ENCODE results near the gene CHPF2.

CHPF2 gene

GRCh38 chr7:151208253-151208862, 23.9 kb upstream of the CHPF2 start:
- no peak overlapping the region for H3K9ac ChIP-seq (ENCODE audit: low read depth, low read length)
- H3K4me1 ChIP-seq (ENCODE audit: control insufficient read depth, insufficient read depth, low read length): peaks cover 7% of the 10 kb centered on the region
- H3K36me3 ChIP-seq (ENCODE audit: control insufficient read depth, insufficient read depth, low read length): peaks cover 7% of the 10 kb centered on the region
- H3K27me3 ChIP-seq (ENCODE audit: control insufficient read depth, insufficient read depth, low read length): peaks cover 4% of the 10 kb centered on the region
- H3K4me3 ChIP-seq (ENCODE audit: low read depth, low read length): no peak overlapping the region
- H3K9me3 ChIP-seq (ENCODE audit: control insufficient read depth, insufficient read depth, low read length): no peaks in the 10 kb centered on the region

- H3K9me3 ChIP-seq (ENCODE audit: control insufficient read depth, insufficient read depth, low read length): no peaks in the 10 kb centered on the region
- H3K27me3 ChIP-seq (ENCODE audit: control insufficient read depth, insufficient read depth, low read length): peaks cover 2% of the 10 kb centered on the region
- H3K4me1 ChIP-seq (ENCODE audit: control insufficient read depth, insufficient read depth, low read length): peaks cover 7% of the 10 kb centered on the region
- H3K9ac ChIP-seq (ENCODE audit: low read depth, low read length): no peak overlapping the region
- H3K4me3 ChIP-seq (ENCODE audit: low read depth, low read length): no peak overlapping the region
- H3K36me3 ChIP-seq (ENCODE audit: control insufficient read depth, insufficient read depth, low read length): peaks cover 16% of the 10 kb centered on the region
Measured at GRCh38 chr7:151209588-151209987, 22.7 kb upstream of the CHPF2 start.

- Histone ChIP-seq H3K36me3 (ENCODE audit: control insufficient read depth, insufficient read depth, low read length) (peaks cover 23% of the 10 kb centered on the region), H3K4me1 (ENCODE audit: control insufficient read depth, insufficient read depth, low read length) (peaks cover 7% of the 10 kb centered on the region), H3K9ac (ENCODE audit: low read depth, low read length) (no peak within 1 kb of the TSS), H3K9me3 (ENCODE audit: control insufficient read depth, insufficient read depth, low read length) (no peaks in the 10 kb centered on the region), H3K4me3 (ENCODE audit: low read depth, low read length) (no peak within 1 kb of the TSS), H3K27me3 (ENCODE audit: control insufficient read depth, insufficient read depth, low read length) (peaks cover under 1% of the 10 kb centered on the region)
Measured at GRCh38 chr7:151210087-151210854, 22.0 kb upstream of the CHPF2 start, which contains the start of gene H2BK1. TSS of gene H2BK1 (minus strand) at chr7:151210488. CDS start at chr7:151210318, 170 bp downstream.

DNA sequence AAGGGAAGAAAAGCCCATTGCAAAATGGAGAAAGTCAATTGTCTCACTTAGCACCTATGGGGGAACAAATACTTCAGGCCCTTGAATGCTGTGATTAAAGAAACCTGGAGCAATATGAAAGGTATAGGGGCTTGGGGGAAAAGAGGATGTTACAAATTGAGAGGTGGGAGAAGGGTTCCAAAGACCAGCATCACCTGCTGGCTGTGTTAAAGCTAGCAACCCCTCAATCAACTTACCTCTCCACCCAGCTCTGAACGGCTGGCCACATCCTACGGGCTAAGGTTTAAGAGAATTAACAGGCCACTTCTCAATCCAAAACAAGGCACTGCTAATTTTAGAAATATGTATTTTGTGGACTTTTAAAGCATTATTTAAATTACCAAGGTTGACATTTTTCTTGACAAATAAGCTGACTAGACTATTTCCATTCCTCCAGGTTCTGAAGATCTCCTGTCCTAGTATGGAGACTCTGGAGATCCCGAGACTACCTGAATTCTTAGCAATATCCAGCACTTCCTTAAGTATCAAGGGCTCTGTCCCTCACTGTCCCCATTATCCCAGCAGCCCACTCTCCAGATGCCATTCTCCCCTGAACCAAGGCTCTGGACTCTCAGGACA, 21.0 kb upstream of the CHPF2 start:
- peaks cover 7% of the 10 kb centered on the region for H3K4me1 ChIP-seq (ENCODE audit: control insufficient read depth, insufficient read depth, low read length)
- H3K4me3 ChIP-seq (ENCODE audit: low read depth, low read length): no peak overlapping the region
- no peak overlapping the region for H3K9ac ChIP-seq (ENCODE audit: low read depth, low read length)

GRCh38 chr7:151212626-151213025, 19.7 kb upstream of the CHPF2 start:
- Histone ChIP-seq H3K4me1 (ENCODE audit: control insufficient read depth, insufficient read depth, low read length) (peaks cover 7% of the 10 kb centered on the region), H3K9me3 (ENCODE audit: control insufficient read depth, insufficient read depth, low read length) (no peaks in the 10 kb centered on the region), H3K4me3 (ENCODE audit: low read depth, low read length) (no peak overlapping the region), H3K36me3 (ENCODE audit: control insufficient read depth, insufficient read depth, low read length) (peaks cover 35% of the 10 kb centered on the region), H3K27me3 (ENCODE audit: control insufficient read depth, insufficient read depth, low read length) (no peaks in the 10 kb centered on the region), H3K9ac (ENCODE audit: low read depth, low read length) (no peak overlapping the region)

More for the DNA sequence above, 21.0 kb upstream of the CHPF2 start:
- peaks cover 31% of the 10 kb centered on the region for H3K36me3 ChIP-seq (ENCODE audit: control insufficient read depth, insufficient read depth, low read length)
- no peaks in the 10 kb centered on the region for H3K9me3 ChIP-seq (ENCODE audit: control insufficient read depth, insufficient read depth, low read length)
- H3K27me3 ChIP-seq (ENCODE audit: control insufficient read depth, insufficient read depth, low read length): no peaks in the 10 kb centered on the region

DNA sequence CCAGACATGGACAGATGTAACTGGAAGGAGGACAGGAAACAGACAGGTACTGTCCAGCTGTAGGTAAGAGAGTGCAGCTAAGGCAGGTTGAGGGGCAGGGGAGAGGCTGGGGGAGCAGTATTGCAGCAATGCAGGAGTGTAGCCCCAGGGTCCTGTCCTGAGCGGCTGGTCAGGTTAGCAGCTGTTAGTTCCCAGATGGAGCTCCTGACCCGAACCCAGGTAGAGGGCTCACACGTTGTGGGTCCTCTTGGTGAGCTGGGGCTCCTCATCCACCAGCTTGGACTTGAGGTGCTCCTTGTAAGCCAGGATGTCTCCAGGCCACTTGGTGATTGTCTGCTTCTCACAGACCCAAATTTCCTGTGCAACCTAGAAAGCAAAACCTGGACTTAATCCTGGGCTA, 18.5 kb upstream of the CHPF2 start:
- Histone ChIP-seq H3K36me3 (ENCODE audit: control insufficient read depth, insufficient read depth, low read length) (peaks cover 46% of the 10 kb centered on the region), H3K4me1 (ENCODE audit: control insufficient read depth, insufficient read depth, low read length) (peaks cover 7% of the 10 kb centered on the region)

GRCh38 chr7:151215396-151215795, 16.9 kb upstream of the CHPF2 start:
- Histone ChIP-seq H3K4me1 (ENCODE audit: control insufficient read depth, insufficient read depth, low read length) (peaks cover 7% of the 10 kb centered on the region), H3K27me3 (ENCODE audit: control insufficient read depth, insufficient read depth, low read length) (no peaks in the 10 kb centered on the region), H3K9ac (ENCODE audit: low read depth, low read length) (no peak overlapping the region), H3K36me3 (ENCODE audit: control insufficient read depth, insufficient read depth, low read length) (peaks cover 52% of the 10 kb centered on the region), H3K9me3 (ENCODE audit: control insufficient read depth, insufficient read depth, low read length) (no peaks in the 10 kb centered on the region), H3K4me3 (ENCODE audit: low read depth, low read length) (no peak overlapping the region)

More for the DNA sequence above, 18.5 kb upstream of the CHPF2 start:
- no peak overlapping the region for H3K9ac ChIP-seq (ENCODE audit: low read depth, low read length)
- H3K4me3 ChIP-seq (ENCODE audit: low read depth, low read length): no peak overlapping the region
- H3K27me3 ChIP-seq (ENCODE audit: control insufficient read depth, insufficient read depth, low read length): no peaks in the 10 kb centered on the region
- H3K9me3 ChIP-seq (ENCODE audit: control insufficient read depth, insufficient read depth, low read length): no peaks in the 10 kb centered on the region

- Histone ChIP-seq H3K27me3 (ENCODE audit: control insufficient read depth, insufficient read depth, low read length) (no peaks in the 10 kb centered on the region), H3K4me1 (ENCODE audit: control insufficient read depth, insufficient read depth, low read length) (no peaks in the 10 kb centered on the region), H3K36me3 (ENCODE audit: control insufficient read depth, insufficient read depth, low read length) (peaks cover 55% of the 10 kb centered on the region), H3K9me3 (ENCODE audit: control insufficient read depth, insufficient read depth, low read length) (no peaks in the 10 kb centered on the region), H3K4me3 (ENCODE audit: low read depth, low read length) (no peak overlapping the region), H3K9ac (ENCODE audit: low read depth, low read length) (no peak overlapping the region)
Measured at GRCh38 chr7:151218170-151218569, 14.1 kb upstream of the CHPF2 start.

DNA sequence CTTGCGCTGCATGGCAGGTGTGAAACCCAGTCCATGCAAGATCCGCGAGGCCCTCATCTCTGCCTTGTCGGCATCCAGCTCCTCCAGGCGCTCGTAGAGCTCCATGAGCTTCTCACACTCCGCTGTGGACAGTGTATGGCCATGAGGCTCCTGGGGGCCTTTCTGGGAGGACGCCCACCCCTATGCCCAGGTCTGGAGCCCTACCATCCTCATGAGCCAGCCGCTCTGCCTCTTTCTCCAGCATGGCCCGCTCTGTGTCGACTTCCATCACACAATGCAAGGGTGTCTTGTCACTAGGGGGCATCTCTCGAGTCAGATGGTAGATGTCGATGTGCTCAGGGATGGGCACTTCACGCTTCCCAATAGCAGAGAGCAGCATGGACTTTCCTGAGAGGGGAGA, 8.6 kb upstream of the CHPF2 start:
- H3K9me3 ChIP-seq (ENCODE audit: control insufficient read depth, insufficient read depth, low read length): no peaks in the 10 kb centered on the region

GRCh38 chr7:151225948-151226510, 6.3 kb upstream of the CHPF2 start:
- peaks cover 24% of the 10 kb centered on the region for H3K36me3 ChIP-seq (ENCODE audit: control insufficient read depth, insufficient read depth, low read length)
- H3K27me3 ChIP-seq (ENCODE audit: control insufficient read depth, insufficient read depth, low read length): no peaks in the 10 kb centered on the region
- H3K4me1 ChIP-seq (ENCODE audit: control insufficient read depth, insufficient read depth, low read length): peaks cover 6% of the 10 kb centered on the region

More for the DNA sequence above, 8.6 kb upstream of the CHPF2 start:
- Histone ChIP-seq H3K4me3 (ENCODE audit: low read depth, low read length) (no peak overlapping the region), H3K27me3 (ENCODE audit: control insufficient read depth, insufficient read depth, low read length) (no peaks in the 10 kb centered on the region), H3K9ac (ENCODE audit: low read depth, low read length) (no peak overlapping the region), H3K4me1 (ENCODE audit: control insufficient read depth, insufficient read depth, low read length) (peaks cover 6% of the 10 kb centered on the region), H3K36me3 (ENCODE audit: control insufficient read depth, insufficient read depth, low read length) (peaks cover 31% of the 10 kb centered on the region)

GRCh38 chr7:151226560-151226874, 5.8 kb upstream of the CHPF2 start:
- no peaks in the 10 kb centered on the region for H3K27me3 ChIP-seq (ENCODE audit: control insufficient read depth, insufficient read depth, low read length)
- peak overlapping the region; percentile 84 for H3K4me3 ChIP-seq (ENCODE audit: low read depth, low read length)
- H3K9me3 ChIP-seq (ENCODE audit: control insufficient read depth, insufficient read depth, low read length): no peaks in the 10 kb centered on the region
- H3K4me1 ChIP-seq (ENCODE audit: control insufficient read depth, insufficient read depth, low read length): peaks cover 6% of the 10 kb centered on the region
- H3K36me3 ChIP-seq (ENCODE audit: control insufficient read depth, insufficient read depth, low read length): peaks cover 23% of the 10 kb centered on the region
- peak overlapping the region; percentile 76 for H3K9ac ChIP-seq (ENCODE audit: low read depth, low read length)

More at GRCh38 chr7:151225948-151226510, 6.3 kb upstream of the CHPF2 start:
- Histone ChIP-seq H3K9ac (ENCODE audit: low read depth, low read length) (peak overlapping the region; percentile 76), H3K4me3 (ENCODE audit: low read depth, low read length) (peak overlapping the region; percentile 84), H3K9me3 (ENCODE audit: control insufficient read depth, insufficient read depth, low read length) (no peaks in the 10 kb centered on the region)
